GM21528 (cell line): ENCODE results near the gene AJM1.
"Not testable (repeated sequence)": the region's sequence is repeated elsewhere in the genome, so short reads cannot be mapped to it uniquely, and the experiment has no call there.

ENCODE experiments used
- ATAC-seq: cut with Tn5 transposase; IDR thresholded peaks from one replicate; pipeline ENCODE4 v1.9.1; 2021; ENCODE audit warnings: mild to moderate bottlenecking, moderate library complexity; ENCODE audit not compliant: unreplicated experiment, low FRiP score

AJM1 gene

GRCh38 chr9:136829981-136830885 lies 12.0 kb upstream of the AJM1 start:
- no peak for ATAC-seq

- no peak for ATAC-seq
Measured at GRCh38 chr9:136831002-136831719, 11.1 kb upstream of the AJM1 start.

- no peak for ATAC-seq
Measured at GRCh38 chr9:136831720-136832104, 10.6 kb upstream of the AJM1 start.

- no peak for ATAC-seq
Measured at GRCh38 chr9:136832581-136832980, 9.7 kb upstream of the AJM1 start.

- ATAC-seq: not testable (repeated sequence)
Measured at GRCh38 chr9:136833381-136834048, 8.8 kb upstream of the AJM1 start.

GRCh38 chr9:136835162-136835931 lies 6.9 kb upstream of the AJM1 start:
- ATAC-seq: no peak

- ATAC-seq: no peak
Measured at GRCh38 chr9:136835932-136836904, 6.1 kb upstream of the AJM1 start.

GRCh38 chr9:136837146-136837855 lies 5.0 kb upstream of the AJM1 start:
- ATAC-seq: no peak

GRCh38 chr9:136837856-136838277 lies 4.4 kb upstream of the AJM1 start:
- ATAC-seq: not testable (repeated sequence)

- ATAC-seq: no peak
Measured at GRCh38 chr9:136838314-136839228, 3.7 kb upstream of the AJM1 start.

- ATAC-seq: no peak
Measured at GRCh38 chr9:136839229-136840139, 2.8 kb upstream of the AJM1 start.

- ATAC-seq: no peak
Measured at GRCh38 chr9:136840140-136840876, 2.0 kb upstream of the AJM1 start.

GRCh38 chr9:136840877-136841645 lies 1.2 kb upstream of the AJM1 start:
- ATAC-seq: no peak

GRCh38 chr9:136841646-136842379 lies 465 bp upstream of the AJM1 start:
- ATAC-seq: not testable (repeated sequence)
